Ureter (tissue), 1 donor: ENCODE data around the gene R3HDM4. TPM values are rescaled to one million over a fixed set of nuclear protein-coding genes. Genes with fewer than 3 reads are reported as not detected.

Experiments used
- DNase-seq: peaks from one replicate; pipeline ENCODE4 v3.0.0-alpha.2; 2020; ENCODE audit warnings: low spot score
- total RNA-seq: library from RNA; stranded (reverse); gene quantifications from one replicate; pipeline ENCODE4 v1.2.4, GENCODE V29; 2023
- donor health status: DM: yes; HTN: yes; CAD: no.

Gene R3HDM4
- total RNA-seq, 1 donor from 2014 or later = 69.5 TPM

GRCh38 chr19:929891-930258 lies 16.9 kb upstream of the R3HDM4 start:
- DNase-seq = no peak

GRCh38 chr19:929203-929890 lies 16.3 kb upstream of the R3HDM4 start:
- DNase-seq = no peak

- no peak for DNase-seq
Measured at GRCh38 chr19:928471-929202, 15.6 kb upstream of the R3HDM4 start.

- DNase-seq = no peak
Measured at GRCh38 chr19:927780-928401, 14.9 kb upstream of the R3HDM4 start.

GRCh38 chr19:927351-927779 lies 14.3 kb upstream of the R3HDM4 start:
- DNase-seq = no peak

GRCh38 chr19:926589-927350 lies 13.8 kb upstream of the R3HDM4 start:
- DNase-seq = peak; percentile 74

- DNase-seq = no peak
Measured at GRCh38 chr19:926323-926588, 13.2 kb upstream of the R3HDM4 start.

GRCh38 chr19:925526-926322 lies 12.7 kb upstream of the R3HDM4 start, which contains the start of gene ARID3A:
ARID3A (plus strand) TSS chr19:926035; CDS start chr19:929529, 3,494 bp downstream.
- DNase-seq = peak; percentile 82

- DNase-seq = peak; percentile 60
Measured at GRCh38 chr19:925087-925525, 12.1 kb upstream of the R3HDM4 start.

GRCh38 chr19:924553-925086 lies 11.6 kb upstream of the R3HDM4 start:
- DNase-seq = peak; percentile 51

GRCh38 chr19:920051-920864 lies 7.2 kb upstream of the R3HDM4 start:
- DNase-seq = no peak

- no peak for DNase-seq
Measured at GRCh38 chr19:919199-920050, 6.4 kb upstream of the R3HDM4 start.

- no peak for DNase-seq
Measured at GRCh38 chr19:918481-919198, 5.6 kb upstream of the R3HDM4 start.

GRCh38 chr19:918152-918437 lies 5.1 kb upstream of the R3HDM4 start:
- DNase-seq = no peak

GRCh38 chr19:917323-918151 lies 4.5 kb upstream of the R3HDM4 start, which contains the start of gene KISS1R:
KISS1R (plus strand) TSS chr19:917333; CDS start chr19:917503, 170 bp downstream.
- no peak for DNase-seq

- no peak for DNase-seq
Measured at GRCh38 chr19:916645-917322, 3.8 kb upstream of the R3HDM4 start.
